RCC 7860 (cell line): ENCODE measurements around the gene NCOR2.
A peak's percentile ranks its signal among the peaks of the same experiment; 100 is the strongest.

Experiments used
- DNase-seq: peaks from one replicate; pipeline ENCODE4 v3.0.0-alpha.2; 2015; ENCODE audit warnings: low spot score
- FAIRE-seq: peaks from 2 replicates; lab custom pipeline; 2012; peaks lifted over from hg19 to GRCh38; lab: Jason Lieb, UNC

The NCOR2 gene

GRCh38 chr12:124531281-124531745, 36.1 kb downstream of the NCOR2 start:
- DNase-seq (no peak), FAIRE-seq (no peak)

- DNase-seq (no peak), FAIRE-seq (no peak)
Measured at GRCh38 chr12:124530637-124531263, 36.7 kb downstream of the NCOR2 start.

GRCh38 chr12:124529565-124530276, 37.7 kb downstream of the NCOR2 start:
- DNase-seq (no peak), FAIRE-seq (no peak)

- DNase-seq (no peak), FAIRE-seq (no peak)
Measured at GRCh38 chr12:124527861-124528561, 39.4 kb downstream of the NCOR2 start.

GRCh38 chr12:124525927-124526692, 41.3 kb downstream of the NCOR2 start:
- DNase-seq (no peak), FAIRE-seq (no peak)

- no peak for DNase-seq
- FAIRE-seq: no peak
Measured at GRCh38 chr12:124525455-124525854, 42.0 kb downstream of the NCOR2 start.

- FAIRE-seq: peak; percentile 76
- DNase-seq: peak; percentile 49
Measured at GRCh38 chr12:124524231-124524925, 43.0 kb downstream of the NCOR2 start.

- FAIRE-seq: no peak
- DNase-seq: no peak
Measured at GRCh38 chr12:124523071-124523470, 44.3 kb downstream of the NCOR2 start.

- no peak for DNase-seq
- no peak for FAIRE-seq
Measured at GRCh38 chr12:124520907-124521306, 46.5 kb downstream of the NCOR2 start.

- FAIRE-seq (no peak), DNase-seq (no peak)
Measured at GRCh38 chr12:124520265-124520701, 47.1 kb downstream of the NCOR2 start.

GRCh38 chr12:124519746-124520145, 47.7 kb downstream of the NCOR2 start:
- no peak for FAIRE-seq

GRCh38 chr12:124518051-124518932, 49.1 kb downstream of the NCOR2 start:
- peak; percentile 70 for FAIRE-seq
- DNase-seq: peak; percentile 90

More at GRCh38 chr12:124519746-124520145, 47.7 kb downstream of the NCOR2 start:
- no peak for DNase-seq
